Mucosa of stomach (tissue), 1 donor: ENCODE data around the gene BZW2.

Experiments used
- H3K27me3 ChIP-seq: one replicate; pipeline ENCODE4 v1.7.0; 2013; ENCODE audit warnings: mild to moderate bottlenecking, low read length; ENCODE audit not compliant: control insufficient read depth, insufficient read depth
- H3K36me3 ChIP-seq: one replicate; pipeline ENCODE4 v1.7.0; 2013; ENCODE audit warnings: low read length; ENCODE audit not compliant: control insufficient read depth, insufficient read depth
- H3K4me1 ChIP-seq: one replicate; pipeline ENCODE4 v1.7.0; 2013; ENCODE audit warnings: mild to moderate bottlenecking, low read length; ENCODE audit not compliant: control insufficient read depth, insufficient read depth
- H3K4me3 ChIP-seq: one replicate; pipeline ENCODE4 v1.7.0; 2013; ENCODE audit warnings: low read length
- H3K9ac ChIP-seq: one replicate; pipeline ENCODE4 v1.7.0; 2013; ENCODE audit warnings: mild to moderate bottlenecking, low read length, moderate library complexity
- H3K9me3 ChIP-seq: one replicate; pipeline ENCODE4 v1.7.0; 2013; ENCODE audit warnings: mild to moderate bottlenecking, low read length, moderate library complexity; ENCODE audit not compliant: control insufficient read depth
- donor health status: Pancreatic carcinoma.

Gene BZW2

GRCh38 chr7:16712916-16713315, 66.9 kb downstream of the BZW2 start:
- Histone ChIP-seq H3K27me3 (no peaks in the 10 kb centered on the region), H3K36me3 (no peaks in the 10 kb centered on the region), H3K9me3 (no peaks in the 10 kb centered on the region), H3K4me3 (no peak overlapping the region), H3K9ac (no peak overlapping the region), H3K4me1 (no peaks in the 10 kb centered on the region)

- no peak overlapping the region for H3K4me3 ChIP-seq
- no peaks in the 10 kb centered on the region for H3K4me1 ChIP-seq
- no peaks in the 10 kb centered on the region for H3K36me3 ChIP-seq
- no peaks in the 10 kb centered on the region for H3K9me3 ChIP-seq
- no peak overlapping the region for H3K9ac ChIP-seq
- H3K27me3 ChIP-seq: no peaks in the 10 kb centered on the region
Measured at GRCh38 chr7:16715928-16716327, 69.9 kb downstream of the BZW2 start.

- no peaks in the 10 kb centered on the region for H3K27me3 ChIP-seq
- H3K9me3 ChIP-seq: no peaks in the 10 kb centered on the region
- H3K4me3 ChIP-seq: no peak overlapping the region
- no peaks in the 10 kb centered on the region for H3K4me1 ChIP-seq
- no peaks in the 10 kb centered on the region for H3K36me3 ChIP-seq
- H3K9ac ChIP-seq: no peak overlapping the region
Measured at GRCh38 chr7:16718111-16718656, 72.2 kb downstream of the BZW2 start.

DNA sequence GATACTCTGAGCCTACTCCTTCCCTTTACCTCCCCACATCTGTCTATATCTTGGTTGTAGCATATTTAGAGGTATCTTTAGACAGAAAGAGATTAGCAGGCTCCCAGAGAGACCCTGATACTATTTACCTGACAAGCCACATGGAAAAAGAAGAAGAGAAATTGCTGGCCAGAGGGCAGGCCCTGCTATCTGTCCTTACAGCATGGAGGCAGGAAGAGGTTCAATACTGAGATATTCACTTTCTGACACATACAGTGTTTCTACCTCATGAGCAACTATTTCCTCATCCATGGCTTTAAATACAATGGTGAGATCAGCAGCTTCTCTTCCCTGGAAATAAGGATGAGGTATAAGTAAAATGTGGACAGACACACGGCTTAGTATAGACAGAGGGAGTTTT, 73.7 kb downstream of the BZW2 start:
- H3K36me3 ChIP-seq: no peaks in the 10 kb centered on the region
- no peak overlapping the region for H3K9ac ChIP-seq
- H3K4me3 ChIP-seq: no peak overlapping the region
- H3K27me3 ChIP-seq: no peaks in the 10 kb centered on the region
- H3K9me3 ChIP-seq: no peaks in the 10 kb centered on the region
- H3K4me1 ChIP-seq: no peaks in the 10 kb centered on the region

DNA sequence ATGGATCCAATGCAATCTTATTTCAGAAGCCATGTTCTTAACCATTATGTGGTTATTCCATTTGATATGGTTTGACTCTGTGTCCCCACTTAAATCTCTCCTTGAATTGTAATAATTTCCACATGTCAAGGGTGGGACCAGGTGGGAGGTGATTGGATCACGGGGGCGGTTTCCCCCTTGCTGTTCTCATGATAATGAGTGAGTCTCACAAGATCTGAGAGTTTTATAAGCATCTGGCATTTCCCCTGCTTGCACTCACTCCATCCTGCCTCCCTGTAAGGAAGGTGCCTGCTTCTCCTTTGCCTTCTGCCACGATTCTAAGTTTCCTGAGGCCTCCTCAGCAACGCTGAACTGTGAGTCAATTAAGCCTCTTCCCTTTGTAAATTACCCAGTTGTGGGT, 75.6 kb downstream of the BZW2 start:
- Histone ChIP-seq H3K36me3 (no peaks in the 10 kb centered on the region), H3K4me1 (no peaks in the 10 kb centered on the region), H3K9ac (no peak overlapping the region), H3K27me3 (no peaks in the 10 kb centered on the region), H3K4me3 (no peak overlapping the region), H3K9me3 (no peaks in the 10 kb centered on the region)

DNA sequence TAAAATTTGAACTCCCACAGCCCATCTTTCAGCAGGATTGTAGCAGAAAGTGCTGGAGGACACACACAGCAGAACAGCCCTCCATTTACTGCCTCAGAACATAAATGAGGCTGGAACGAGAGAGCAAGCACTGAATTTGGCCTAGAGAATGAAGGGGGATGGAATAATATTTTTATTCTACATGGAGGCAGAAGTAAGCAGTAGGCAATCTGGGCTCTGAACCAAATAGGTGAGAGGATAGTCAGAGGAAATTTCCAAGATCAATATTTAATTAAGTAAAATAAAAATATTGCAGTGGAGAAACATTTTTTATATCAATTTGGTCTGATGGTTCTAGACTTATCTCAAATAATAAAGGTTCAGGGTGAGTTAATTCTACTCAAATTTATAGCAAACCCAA, 78.4 kb downstream of the BZW2 start:
- Histone ChIP-seq H3K4me3 (no peak overlapping the region), H3K27me3 (no peaks in the 10 kb centered on the region), H3K9ac (no peak overlapping the region), H3K9me3 (no peaks in the 10 kb centered on the region), H3K36me3 (no peaks in the 10 kb centered on the region), H3K4me1 (no peaks in the 10 kb centered on the region)

DNA sequence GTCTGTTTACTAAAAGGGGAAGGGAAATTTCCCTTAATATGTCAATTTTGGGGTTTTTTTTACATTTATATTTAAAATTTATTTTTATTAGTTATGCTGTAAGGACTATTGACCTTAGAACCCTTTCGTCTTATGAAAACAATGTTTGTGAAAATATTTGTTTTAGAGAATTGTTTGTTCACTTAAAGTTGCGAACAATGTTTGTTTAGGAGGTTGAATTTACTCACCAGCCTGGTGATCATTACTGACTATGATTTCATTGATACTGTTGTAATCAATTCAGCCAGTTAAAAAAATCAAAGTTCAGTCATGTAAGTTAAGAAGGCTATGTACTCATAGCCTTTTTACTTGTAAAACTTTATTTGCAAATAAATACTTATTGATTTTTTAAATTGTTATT, 80.2 kb downstream of the BZW2 start:
- Histone ChIP-seq H3K36me3 (no peaks in the 10 kb centered on the region), H3K4me3 (no peak overlapping the region), H3K27me3 (no peaks in the 10 kb centered on the region), H3K9ac (no peak overlapping the region), H3K4me1 (no peaks in the 10 kb centered on the region), H3K9me3 (no peaks in the 10 kb centered on the region)

- Histone ChIP-seq H3K27me3 (no peaks in the 10 kb centered on the region), H3K9ac (no peak overlapping the region), H3K4me3 (no peak overlapping the region), H3K9me3 (no peaks in the 10 kb centered on the region), H3K36me3 (no peaks in the 10 kb centered on the region), H3K4me1 (no peaks in the 10 kb centered on the region)
Measured at GRCh38 chr7:16727736-16728135, 81.8 kb downstream of the BZW2 start.

- no peaks in the 10 kb centered on the region for H3K9me3 ChIP-seq
- no peak overlapping the region for H3K9ac ChIP-seq
- no peaks in the 10 kb centered on the region for H3K4me1 ChIP-seq
- no peaks in the 10 kb centered on the region for H3K27me3 ChIP-seq
- H3K36me3 ChIP-seq: no peaks in the 10 kb centered on the region
- no peak overlapping the region for H3K4me3 ChIP-seq
Measured at GRCh38 chr7:16728811-16729210, 82.8 kb downstream of the BZW2 start.

DNA sequence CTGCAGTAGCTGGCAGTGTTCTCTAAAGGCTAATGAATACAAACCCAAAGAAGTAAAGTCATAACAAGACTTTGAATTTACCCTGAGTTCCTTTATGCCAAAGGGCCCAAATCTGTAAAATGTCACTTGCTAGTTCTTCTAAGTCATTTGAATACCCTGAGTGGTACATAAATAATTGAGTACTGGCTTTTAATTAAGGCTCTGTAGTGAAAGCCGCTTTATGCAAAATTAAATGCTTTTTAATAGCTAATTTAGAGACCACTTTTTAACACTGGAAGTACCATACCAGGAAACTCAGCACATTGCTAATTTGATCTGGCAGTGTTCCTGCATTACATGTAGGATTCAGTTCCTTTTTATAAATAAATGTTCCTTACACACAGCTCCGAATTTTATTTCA, 83.6 kb downstream of the BZW2 start:
- no peak overlapping the region for H3K4me3 ChIP-seq
- no peaks in the 10 kb centered on the region for H3K9me3 ChIP-seq
- no peak overlapping the region for H3K9ac ChIP-seq
- H3K4me1 ChIP-seq: no peaks in the 10 kb centered on the region
- H3K36me3 ChIP-seq: no peaks in the 10 kb centered on the region
- no peaks in the 10 kb centered on the region for H3K27me3 ChIP-seq

- Histone ChIP-seq H3K4me1 (no peaks in the 10 kb centered on the region), H3K4me3 (no peak overlapping the region), H3K36me3 (no peaks in the 10 kb centered on the region), H3K9me3 (no peaks in the 10 kb centered on the region), H3K9ac (no peak overlapping the region), H3K27me3 (no peaks in the 10 kb centered on the region)
Measured at GRCh38 chr7:16730937-16731336, 85.0 kb downstream of the BZW2 start.

DNA sequence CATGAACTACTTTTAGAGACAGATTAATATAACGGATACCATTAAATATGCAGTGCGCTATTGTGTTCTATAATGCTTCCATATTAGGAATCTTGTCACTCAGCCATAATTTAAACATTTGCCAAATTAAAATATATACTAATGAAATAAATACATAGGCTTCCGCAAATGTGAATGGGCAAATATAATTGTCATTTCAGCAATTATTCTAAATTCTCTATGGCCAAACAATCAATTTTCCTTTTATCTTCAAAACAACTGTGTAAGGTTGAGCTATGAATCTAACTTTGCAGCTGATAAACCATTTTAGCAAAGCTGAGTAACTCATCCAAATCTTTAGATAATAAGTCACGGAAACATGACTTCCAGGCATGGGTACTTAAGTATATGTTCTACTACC, 86.8 kb downstream of the BZW2 start:
- H3K9ac ChIP-seq: no peak overlapping the region
- H3K4me1 ChIP-seq: no peaks in the 10 kb centered on the region
- no peaks in the 10 kb centered on the region for H3K27me3 ChIP-seq
- H3K36me3 ChIP-seq: no peaks in the 10 kb centered on the region
- no peaks in the 10 kb centered on the region for H3K9me3 ChIP-seq
- no peak overlapping the region for H3K4me3 ChIP-seq

GRCh38 chr7:16734148-16734726, 88.3 kb downstream of the BZW2 start:
- Histone ChIP-seq H3K27me3 (no peaks in the 10 kb centered on the region), H3K4me1 (no peaks in the 10 kb centered on the region), H3K9me3 (no peaks in the 10 kb centered on the region), H3K9ac (no peak overlapping the region), H3K4me3 (no peak overlapping the region), H3K36me3 (no peaks in the 10 kb centered on the region)
